GM12801 (cell line): ENCODE results near the gene EFCAB13.

Experiments
- CTCF ChIP-seq: IDR thresholded peaks from one replicate; pipeline ENCODE4 v1.5.1; 2011; ENCODE audit warnings: control low read depth; ENCODE audit not compliant: insufficient read length; ENCODE audit errors: extremely low read depth

The EFCAB13 gene

GRCh38 chr17:47278561-47278960 is 45.2 kb upstream of the EFCAB13 start:
- TF ChIP-seq CTCF: no peak

- no peak for TF ChIP-seq CTCF
Observed at GRCh38 chr17:47279062-47279801, 44.5 kb upstream of the EFCAB13 start.

GRCh38 chr17:47280072-47280811 is 43.5 kb upstream of the EFCAB13 start:
- TF ChIP-seq CTCF: no peak

GRCh38 chr17:47281216-47281615 is 42.5 kb upstream of the EFCAB13 start:
- TF ChIP-seq CTCF: no peak

- TF ChIP-seq CTCF: no peak
Observed at GRCh38 chr17:47285003-47285402, 38.8 kb upstream of the EFCAB13 start.

GRCh38 chr17:47286198-47286914 is 37.4 kb upstream of the EFCAB13 start:
- TF ChIP-seq CTCF: no peak

GRCh38 chr17:47287068-47287467 is 36.7 kb upstream of the EFCAB13 start:
- no peak for TF ChIP-seq CTCF
